HCT116 (cell line): ENCODE data around the gene PDE10A. TPM values are rescaled to one million over a fixed set of nuclear protein-coding genes. Genes with fewer than 3 reads are reported as not detected.

Experiments used
- ATAC-seq: fragments of 200-7000 bp; cut with Tn5 transposase; 2 replicates; pipeline ENCODE4 v1.9.1; 2020; ENCODE audit warnings: mild to moderate bottlenecking, moderate library complexity
- BruUV-seq: library from RNA; stranded (reverse); fragments of 400-500 nt; replicated peaks from 2 replicates; lab custom pipeline; 2021; lab: Mats Ljungman, UMichigan
- CTCF ChIA-PET: fragments of 300-600 bp; sonication (Branson Sonifier 250); formaldehyde crosslinking; loops from one replicate; lab custom pipeline; 2021; ENCODE audit warnings: antibody characterized with exemption; lab: Charles Lee
- POLR2A ChIA-PET: fragments of 300-600, 350-600 bp; sonication (Branson Sonifier 250); formaldehyde crosslinking; loops from one replicate; lab custom pipeline; 2021; ENCODE audit warnings: antibody characterized with exemption; lab: Charles Lee
- RAD21 ChIA-PET, 2 experiments: fragments of 300-600 bp; sonication (Branson Sonifier 250); formaldehyde crosslinking; loops; one replicate each; lab custom pipeline; 2023; ENCODE audit warnings: low total read pairs in 2 of 2; ENCODE audit not compliant: uncharacterized antibody in 2 of 2, unreplicated experiment in 2 of 2, low non-redundant PET in 1 of 2; lab: Charles Lee
- DNase-seq: peaks from one replicate; pipeline ENCODE4 v3.0.0-alpha.2; 2010; ENCODE audit warnings: low read depth, low spot score
- H2AFZ ChIP-seq: fragments of 200-600 bp; shearing (Covaris generic), sonication (generic); 2 replicates; pipeline ENCODE4 v1.6.1; 2017; ENCODE audit warnings: low read depth, mixed run types, mixed read lengths, antibody characterized with exemption, low read length; ENCODE audit not compliant: poor library complexity, severe bottlenecking
- H3K27ac ChIP-seq: 2 replicates; pipeline ENCODE4 v1.5.1; 2012; ENCODE audit warnings: low read depth, low read length
- H3K27me3 ChIP-seq: fragments of 200-600 bp; sonication (generic); 2 replicates; pipeline ENCODE4 v1.6.1; 2016; ENCODE audit warnings: mixed run types, low read length, mixed read lengths; ENCODE audit not compliant: insufficient read depth
- H3K36me3 ChIP-seq, 2 experiments: fragments of 200-500 bp in 1 of 2; fragments of 200-600 bp in 1 of 2; sonication (Bioruptor generic) in 1 of 2; sonication (generic) in 1 of 2; 2 replicates each; pipeline versions ENCODE4 v1.5.1 to v1.6.1; 2014 to 2016; ENCODE audit warnings: low read length in 2 of 2, inconsistent platforms in 1 of 2, mixed read lengths in 1 of 2, mixed run types in 1 of 2; ENCODE audit not compliant: insufficient read depth in 2 of 2, control insufficient read depth in 1 of 2
- H3K4me1 ChIP-seq, 2 experiments: fragments of 200-600 bp in 1 of 2; sonication (generic) in 1 of 2; 2 replicates each; pipeline versions ENCODE4 v1.5.1 to v1.6.1; 2012 to 2017; ENCODE audit warnings: low read length in 2 of 2, inconsistent platforms in 1 of 2, mild to moderate bottlenecking in 1 of 2, mixed read lengths in 1 of 2, mixed run types in 1 of 2, moderate library complexity in 1 of 2; ENCODE audit not compliant: insufficient read depth in 2 of 2, control insufficient read depth in 1 of 2
- H3K4me2 ChIP-seq: fragments of 200-600 bp; sonication (generic); 2 replicates; pipeline ENCODE4 v1.6.1; 2017; ENCODE audit warnings: mixed run types, low read length, mixed read lengths
- H3K4me3 ChIP-seq, 2 experiments: fragments of 200-600 bp in 1 of 2; sonication (generic) in 1 of 2; replicated peaks in 1 of 2; 2 replicates each; pipeline ENCODE4 v1.5.1; 2011 to 2016; ENCODE audit warnings: low read length in 2 of 2, control low read depth in 1 of 2, low read depth in 1 of 2, mild to moderate bottlenecking in 1 of 2, mixed read lengths in 1 of 2, mixed run types in 1 of 2
- H3K79me2 ChIP-seq: fragments of 200-600 bp; sonication (generic); 2 replicates; pipeline ENCODE4 v1.6.1; 2017; ENCODE audit warnings: mild to moderate bottlenecking, mixed run types, low read length, moderate library complexity, mixed read lengths; ENCODE audit not compliant: insufficient read depth
- H3K9ac ChIP-seq: fragments of 200-600 bp; sonication (generic); 2 replicates; pipeline ENCODE4 v1.6.1; 2016; ENCODE audit warnings: low read length, mixed read lengths
- H3K9me2 ChIP-seq: fragments of 200-600 bp; sonication (generic), shearing (Covaris generic); 2 replicates; pipeline ENCODE4 v1.6.1; 2017; ENCODE audit warnings: mixed run types, mild to moderate bottlenecking, moderate library complexity; ENCODE audit not compliant: insufficient read depth
- H3K9me3 ChIP-seq, 2 experiments: fragments of 200-500 bp in 1 of 2; fragments of 200-600 bp in 1 of 2; sonication (Bioruptor generic) in 1 of 2; sonication (generic) in 1 of 2; 2 replicates each; pipeline ENCODE4 v1.6.1; 2014 to 2017; ENCODE audit warnings: low read length in 2 of 2, mixed read lengths in 2 of 2, inconsistent platforms in 1 of 2, low read depth in 1 of 2, mild to moderate bottlenecking in 1 of 2, mixed run types in 1 of 2, moderate library complexity in 1 of 2; ENCODE audit not compliant: control insufficient read depth in 1 of 2, insufficient read depth in 1 of 2
- H4K20me1 ChIP-seq: fragments of 200-600 bp; sonication (generic), shearing (Covaris generic); 2 replicates; pipeline ENCODE4 v1.6.1; 2017; ENCODE audit warnings: mixed run types, mild to moderate bottlenecking, moderate library complexity; ENCODE audit not compliant: insufficient read depth
- CBX3 ChIP-seq: IDR thresholded peaks from 2 replicates; pipeline ENCODE4 v1.6.1; 2012; ENCODE audit warnings: low read depth
- CEBPB ChIP-seq: IDR thresholded peaks from 2 replicates; pipeline ENCODE4 v1.6.1; 2012; ENCODE audit warnings: low read depth
- CTCF ChIP-seq, 3 experiments: fragments of 200-600 bp in 1 of 3; sonication (generic) in 1 of 3; IDR thresholded peaks in 2 of 3; conservative IDR thresholded peaks in 1 of 3; 2 replicates each; pipeline ENCODE4 v1.5.1; 2012 to 2017; ENCODE audit warnings: low read depth in 2 of 3, low read length in 2 of 3, antibody characterized with exemption in 1 of 3, borderline replicate concordance in 1 of 3, control low read depth in 1 of 3, mild to moderate bottlenecking in 1 of 3, mixed read lengths in 1 of 3, mixed run types in 1 of 3, moderate library complexity in 1 of 3; ENCODE audit not compliant: insufficient read depth in 1 of 3
- EGR1 ChIP-seq: IDR thresholded peaks from 2 replicates; pipeline ENCODE4 v1.6.1; 2012; ENCODE audit warnings: low read depth
- EZH2phosphoT487 ChIP-seq: fragments of 200-600 bp; IDR thresholded peaks from 2 replicates; pipeline ENCODE4 v1.6.1; 2018; ENCODE audit warnings: antibody characterized with exemption, borderline replicate concordance
- JUND ChIP-seq: IDR thresholded peaks from 2 replicates; pipeline ENCODE4 v1.6.1; 2012
- POLR2A ChIP-seq: IDR thresholded peaks from 2 replicates; pipeline ENCODE4 v1.7.0; 2011; ENCODE audit warnings: borderline replicate concordance; ENCODE audit not compliant: insufficient read depth, insufficient read length; ENCODE audit errors: extremely low read depth
- SIN3A ChIP-seq: IDR thresholded peaks from 2 replicates; pipeline ENCODE4 v1.6.1; 2012; ENCODE audit warnings: low read depth
- SP1 ChIP-seq: IDR thresholded peaks from 2 replicates; pipeline ENCODE4 v1.6.1; 2012; ENCODE audit warnings: low read depth
- SRF ChIP-seq: IDR thresholded peaks from 2 replicates; pipeline ENCODE4 v1.6.1; 2012; ENCODE audit warnings: low read depth
- YY1 ChIP-seq: IDR thresholded peaks from 2 replicates; pipeline ENCODE4 v1.6.1; 2011; ENCODE audit warnings: low read length, low read depth, moderate library complexity, mild to moderate bottlenecking; ENCODE audit not compliant: insufficient replicate concordance; ENCODE audit errors: extremely low read depth
- ZBTB33 ChIP-seq: IDR thresholded peaks from 2 replicates; pipeline ENCODE4 v1.6.1; 2011; ENCODE audit warnings: mild to moderate bottlenecking, low read length, moderate library complexity; ENCODE audit not compliant: insufficient replicate concordance; ENCODE audit errors: extremely low read depth
- ZNF274 ChIP-seq: fragments of 200-500 bp; sonication (Bioruptor generic); IDR thresholded peaks from 2 replicates; pipeline ENCODE4 v1.6.1; 2014; ENCODE audit warnings: mild to moderate bottlenecking, low read depth, low read length, inconsistent platforms
- intact Hi-C: fragments of 100-400 bp; cut with micrococcal nuclease; formaldehyde crosslinking; loops from 2 replicates; pipeline ENCODE4 v1.10.0; 2022
- total RNA-seq: library from RNA; stranded (reverse); gene quantifications from one replicate; pipeline ENCODE4 v1.2.1, GENCODE V29; 2021; ENCODE audit not compliant: unreplicated experiment
- TF ChIP-seq, protein P1 (sequence below): IDR thresholded peaks from 2 replicates; pipeline ENCODE4 v1.6.1; 2012

Gene PDE10A
- total RNA-seq, 1 experiment from 2014 or later = 0.37 TPM

DNA sequence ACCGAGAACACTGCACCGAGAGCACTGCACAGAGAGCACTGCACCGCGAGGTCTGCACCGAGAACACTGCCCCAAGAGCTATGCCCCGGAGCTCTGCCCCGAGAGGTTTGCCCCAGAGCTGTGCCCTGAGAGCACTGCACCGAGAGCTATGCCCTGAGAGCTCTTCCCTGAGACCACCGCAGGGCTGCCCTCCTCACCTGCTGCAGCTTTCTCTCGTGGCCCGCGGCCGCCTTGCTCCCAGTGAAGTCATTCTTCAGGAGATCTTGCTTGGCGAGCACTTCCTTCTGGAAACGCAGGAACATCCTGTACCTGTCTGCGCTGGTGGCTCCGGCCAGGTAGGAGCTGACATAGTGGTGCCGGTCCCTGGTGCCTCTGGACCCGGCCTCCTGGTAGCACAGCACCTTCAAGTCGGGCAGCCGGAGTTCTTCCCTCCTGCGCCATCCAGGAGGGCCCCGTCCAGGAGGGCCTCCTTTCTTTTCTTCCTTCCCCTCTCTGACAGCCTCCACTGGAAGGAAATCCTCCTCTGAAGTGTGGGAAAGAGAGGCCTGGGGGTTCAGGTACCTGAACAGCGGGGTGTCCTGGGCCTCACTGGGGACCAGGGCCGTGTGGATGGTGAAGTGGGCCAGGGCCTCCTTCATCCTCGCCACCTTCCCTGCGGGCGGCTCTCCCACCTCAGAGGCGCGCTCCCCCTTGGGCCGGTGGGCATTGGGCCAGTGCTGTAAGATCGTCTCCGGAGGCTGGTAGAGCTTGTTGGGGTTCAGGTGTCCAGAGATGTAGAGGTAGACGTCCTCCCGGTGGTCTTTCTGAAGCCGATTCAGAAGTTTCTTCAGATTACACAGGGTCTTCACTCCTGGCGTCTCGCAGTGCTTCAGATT, 361.4 kb downstream of the PDE10A start:
- Histone ChIP-seq H3K4me2 (no peak overlapping the region), H3K36me3 (no peaks in the 10 kb centered on the region), H3K9me2 (no peaks in the 10 kb centered on the region), H4K20me1 (no peaks in the 10 kb centered on the region), H3K9ac (no peak overlapping the region), H3K4me3 (no peak overlapping the region), H2AFZ (no peak overlapping the region), H3K4me1 (no peaks in the 10 kb centered on the region), H3K27me3 (no peaks in the 10 kb centered on the region), H3K27ac (no peak overlapping the region), H3K9me3 (no peaks in the 10 kb centered on the region), H3K79me2 (no peaks in the 10 kb centered on the region)
- DNase-seq (no peak), ATAC-seq (no peak)
- intact Hi-C loops = no loop called here
- TF ChIP-seq POLR2A (no peak), SP1 (no peak), EGR1 (no peak), YY1 (no peak), CBX3 (no peak), ZBTB33 (no peak), SRF (no peak), CEBPB (no peak), EZH2phosphoT487 (no peak), JUND (no peak), SIN3A (no peak), CTCF (IDR thresholded peaks at IDR 0.05 in 2 of 3, conservative IDR thresholded peaks at IDR 0.05 in 1 of 3; ENCODE audit: borderline replicate concordance in 1 of 3, insufficient read depth in 1 of 3, low read depth in 2 of 3, low read length in 2 of 3) (no peak), ZNF274 (no peak)
- TF ChIP-seq, protein P1, sequence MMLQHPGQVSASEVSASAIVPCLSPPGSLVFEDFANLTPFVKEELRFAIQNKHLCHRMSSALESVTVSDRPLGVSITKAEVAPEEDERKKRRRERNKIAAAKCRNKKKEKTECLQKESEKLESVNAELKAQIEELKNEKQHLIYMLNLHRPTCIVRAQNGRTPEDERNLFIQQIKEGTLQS = no peak
- BruUV-seq = no TSS peak
- ChIA-PET RAD21 (no interaction called here), CTCF (no interaction called here), POLR2A (no interaction called here)
